Articular chondrocyte of knee joint (primary cell): ENCODE data around the gene OR2H1. TPM values are rescaled to one million over a fixed set of nuclear protein-coding genes. Genes with fewer than 3 reads are reported as not detected.

Experiments used
- total RNA-seq: library from RNA; depleted of rRNA; stranded (reverse); fragments of >200 nt; gene quantifications from 2 replicates; pipeline ENCODE4 v1.2.3, GENCODE V29; 2012

OR2H1 gene
- total RNA-seq: not detected in 2 replicates

GRCh38 chr6:29456971-29457370 is at the start of gene OR2H1, which contains the start of gene OR11A1:
TSS of gene OR2H1 (plus strand) at chr6:29457155. CDS start at chr6:29461770, 4,615 bp downstream.
TSS of gene OR11A1 (minus strand) at chr6:29457071. CDS start at chr6:29427641, 29,430 bp downstream.

GRCh38 chr6:29414588-29414987 is 42.4 kb upstream of the OR2H1 start, which contains the start of gene OR12D1:
TSS of gene OR12D1 (plus strand) at chr6:29414928.

GRCh38 chr6:29439006-29439405 is 17.9 kb upstream of the OR2H1 start, which contains the start of gene OR10C1:
TSS of gene OR10C1 (plus strand) at chr6:29439306. CDS start at chr6:29440016, 710 bp downstream.

GRCh38 chr6:29487660-29488059 is 30.7 kb downstream of the OR2H1 start, which contains the start of gene MAS1L:
TSS of gene MAS1L (minus strand) at chr6:29487956. CDS start at chr6:29487902, 54 bp downstream.

Other genes with a start within 250 kb of the OR2H1 start
- not detected in 2 replicates for gene OR14J1, start 155.5 kb upstream of the OR2H1 start, total RNA-seq
- gene OR5V1, start 88.3 kb upstream of the OR2H1 start, total RNA-seq: not detected in 2 replicates
- gene OR12D3, start 81.9 kb upstream of the OR2H1 start, total RNA-seq: not detected in 2 replicates
- gene OR12D2, start 61.5 kb upstream of the OR2H1 start, total RNA-seq: not detected in 2 replicates
- not detected in 2 replicates for gene OR12D1, start 42.2 kb upstream of the OR2H1 start, total RNA-seq
- gene OR10C1, start 17.8 kb upstream of the OR2H1 start, total RNA-seq: not detected in 2 replicates
- gene OR11A1, start 84 bp upstream of the OR2H1 start, total RNA-seq: not detected in 2 replicates
- gene MAS1L, start 30.8 kb downstream of the OR2H1 start, total RNA-seq: not detected in 2 replicates
- 0.22 TPM in 1 of 2 replicates, not detected in the other for gene UBD, start 102.6 kb downstream of the OR2H1 start, total RNA-seq
- gene OR2H2, start 128.0 kb downstream of the OR2H1 start, total RNA-seq: not detected in 2 replicates
- gene GABBR1, start 176.0 kb downstream of the OR2H1 start, total RNA-seq: 13.7 and 19.1 TPM in 2 replicates
- under 0.01 TPM in 1 of 2 replicates, not detected in the other for gene MOG, start 199.9 kb downstream of the OR2H1 start, total RNA-seq
- gene ZFP57, start 224.0 kb downstream of the OR2H1 start, total RNA-seq: not detected in 2 replicates